Endothelial cell of umbilical vein (primary cell): ENCODE data around the gene DPP6.

Experiments used
- EZH2 ChIP-seq: IDR thresholded peaks from 2 replicates; pipeline ENCODE4 v1.6.1; 2012; ENCODE audit warnings: borderline replicate concordance, low read depth, mild to moderate bottlenecking, moderate library complexity, low read length, inconsistent platforms; ENCODE audit not compliant: severe bottlenecking
- FOS ChIP-seq: IDR thresholded peaks from 2 replicates; pipeline ENCODE4 v1.6.1; 2011; ENCODE audit warnings: mild to moderate bottlenecking, low read length, moderate library complexity, borderline replicate concordance; ENCODE audit not compliant: insufficient read depth
- GATA2 ChIP-seq: IDR thresholded peaks from 2 replicates; pipeline ENCODE4 v1.7.0; 2011; ENCODE audit warnings: low read depth, mild to moderate bottlenecking, moderate library complexity, mixed read lengths, low read length; ENCODE audit not compliant: insufficient read length, insufficient read depth
- POLR2A ChIP-seq: IDR thresholded peaks from 2 replicates; pipeline ENCODE4 v1.6.1; 2012; ENCODE audit warnings: low read depth, mild to moderate bottlenecking, control low read depth, low read length
- POLR2AphosphoS5 ChIP-seq: IDR thresholded peaks from 2 replicates; pipeline ENCODE4 v1.6.1; 2012; ENCODE audit warnings: low read depth, mild to moderate bottlenecking, control low read depth, low read length, moderate library complexity; ENCODE audit not compliant: insufficient read depth
- TF ChIP-seq, protein P1 (sequence below): IDR thresholded peaks from 2 replicates; pipeline ENCODE4 v1.6.1; 2011; ENCODE audit not compliant: insufficient read depth, insufficient read length
- TF ChIP-seq, protein P2 (sequence below), 2 donors: IDR thresholded peaks; 1 replicate in 1 of 2; 2 replicates in 1 of 2; pipeline ENCODE4 v1.5.1; 2011; ENCODE audit warnings: low read length in 2 of 2, mild to moderate bottlenecking in 2 of 2, moderate library complexity in 2 of 2, control low read depth in 1 of 2, inconsistent platforms in 1 of 2, low read depth in 1 of 2; ENCODE audit not compliant: insufficient read depth in 1 of 2; ENCODE audit errors: extremely low read depth in 1 of 2

DNA sequence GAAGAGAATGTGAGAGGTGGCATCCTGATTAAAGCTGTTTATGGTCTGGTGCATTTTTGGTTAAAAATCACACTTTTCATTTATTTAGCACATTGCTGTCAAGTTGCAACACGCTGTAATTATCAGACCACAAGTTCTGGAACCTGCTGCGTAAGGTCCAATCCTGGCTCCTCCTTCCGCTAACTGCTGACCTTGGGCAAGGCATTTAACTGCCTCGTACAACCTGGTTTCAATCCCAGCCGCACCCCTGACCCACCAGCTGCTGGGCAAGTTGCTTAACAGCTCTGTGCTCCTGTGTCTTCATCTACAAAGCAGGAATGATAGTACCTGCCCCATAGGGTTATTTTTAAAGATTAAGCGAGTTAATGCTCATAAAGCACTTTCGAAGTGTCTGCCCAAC, 668.9 kb downstream of the DPP6 start:
- TF ChIP-seq, protein P1, sequence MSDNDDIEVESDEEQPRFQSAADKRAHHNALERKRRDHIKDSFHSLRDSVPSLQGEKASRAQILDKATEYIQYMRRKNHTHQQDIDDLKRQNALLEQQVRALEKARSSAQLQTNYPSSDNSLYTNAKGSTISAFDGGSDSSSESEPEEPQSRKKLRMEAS: no peak
- TF ChIP-seq POLR2A: no peak
- no peak for TF ChIP-seq POLR2AphosphoS5
- TF ChIP-seq, protein P2, sequence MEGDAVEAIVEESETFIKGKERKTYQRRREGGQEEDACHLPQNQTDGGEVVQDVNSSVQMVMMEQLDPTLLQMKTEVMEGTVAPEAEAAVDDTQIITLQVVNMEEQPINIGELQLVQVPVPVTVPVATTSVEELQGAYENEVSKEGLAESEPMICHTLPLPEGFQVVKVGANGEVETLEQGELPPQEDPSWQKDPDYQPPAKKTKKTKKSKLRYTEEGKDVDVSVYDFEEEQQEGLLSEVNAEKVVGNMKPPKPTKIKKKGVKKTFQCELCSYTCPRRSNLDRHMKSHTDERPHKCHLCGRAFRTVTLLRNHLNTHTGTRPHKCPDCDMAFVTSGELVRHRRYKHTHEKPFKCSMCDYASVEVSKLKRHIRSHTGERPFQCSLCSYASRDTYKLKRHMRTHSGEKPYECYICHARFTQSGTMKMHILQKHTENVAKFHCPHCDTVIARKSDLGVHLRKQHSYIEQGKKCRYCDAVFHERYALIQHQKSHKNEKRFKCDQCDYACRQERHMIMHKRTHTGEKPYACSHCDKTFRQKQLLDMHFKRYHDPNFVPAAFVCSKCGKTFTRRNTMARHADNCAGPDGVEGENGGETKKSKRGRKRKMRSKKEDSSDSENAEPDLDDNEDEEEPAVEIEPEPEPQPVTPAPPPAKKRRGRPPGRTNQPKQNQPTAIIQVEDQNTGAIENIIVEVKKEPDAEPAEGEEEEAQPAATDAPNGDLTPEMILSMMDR (IDR thresholded peaks at IDR 0.05; ENCODE audit: extremely low read depth in 1 of 2, insufficient read depth in 1 of 2, low read depth in 1 of 2, low read length in 2 of 2): no peak
- TF ChIP-seq EZH2: no peak
- no peak for TF ChIP-seq GATA2
- no peak for TF ChIP-seq FOS
